ENCODE results near the gene CMIP.

Gene CMIP

DNA sequence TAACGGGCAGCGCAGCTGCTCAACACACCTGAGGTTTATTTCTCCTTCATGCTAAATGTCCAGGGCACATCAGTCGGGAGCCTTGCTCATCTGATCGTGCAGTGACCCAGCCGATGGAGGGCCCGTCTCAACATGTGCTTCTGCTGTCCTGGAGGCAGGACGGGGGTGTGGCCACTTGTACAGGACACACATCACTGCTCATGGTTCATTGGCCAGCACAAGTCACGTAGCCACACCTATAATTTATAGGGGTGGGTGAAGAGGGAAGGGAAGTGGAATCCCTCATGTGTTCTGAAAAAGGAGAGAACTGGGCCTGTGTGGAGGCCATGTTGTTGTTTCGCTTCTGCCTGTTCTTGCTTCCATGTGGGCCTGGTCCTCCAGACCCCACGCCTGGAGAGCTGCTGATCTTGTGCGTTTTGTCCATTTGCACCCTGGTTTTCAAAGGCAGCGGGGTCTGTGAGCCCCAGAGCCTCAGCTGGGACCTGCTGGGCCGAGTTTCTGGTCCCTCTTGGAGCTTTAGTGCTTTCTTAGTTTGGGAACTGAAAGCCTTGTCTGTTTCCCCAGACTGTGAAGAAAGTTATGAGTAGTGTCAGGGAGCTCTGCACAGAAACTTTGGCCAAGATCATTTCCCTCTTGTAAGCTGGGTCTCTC is 60.5 kb downstream of the CMIP start:
- TF ChIP-seq FOXM1 (IDR thresholded peaks at IDR 0.05; ENCODE audit: borderline replicate concordance) (no peak), HDGF (IDR thresholded peaks at IDR 0.05; ENCODE audit: borderline replicate concordance) (no peak), FOXA1 (IDR thresholded peaks at IDR 0.05) (no peak), ELF4 (IDR thresholded peaks at IDR 0.05) (no peak), BHLHE40 (IDR thresholded peaks at IDR 0.05; ENCODE audit: borderline replicate concordance) (no peak)
- CTCF ChIA-PET: no interaction called here
- DNase-seq (ENCODE audit: extremely low spot score): peak; percentile 27
- POLR2A ChIA-PET: no interaction called here

DNA sequence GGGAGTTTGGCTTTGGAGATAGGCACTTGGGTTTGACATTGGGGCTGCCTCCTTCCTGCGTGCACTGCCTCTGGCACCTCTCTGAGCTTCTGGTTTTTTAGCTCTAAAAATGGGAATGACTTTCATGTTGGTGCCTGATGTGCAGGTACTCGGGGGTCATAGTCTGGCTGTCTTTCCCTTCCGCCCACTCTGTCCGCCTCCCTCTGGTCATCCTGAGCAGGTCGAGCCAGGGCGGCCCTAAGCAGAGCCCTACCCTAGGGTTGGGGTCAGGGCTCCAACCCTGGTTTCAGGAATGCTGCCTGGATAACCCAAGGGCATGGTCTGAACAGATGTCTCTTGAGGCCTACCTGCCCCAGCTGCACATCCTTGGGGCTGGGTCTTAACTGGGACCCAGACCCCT is 64.8 kb downstream of the CMIP start:
- TF ChIP-seq TARDBP (IDR thresholded peaks at IDR 0.05) (no peak), ELF4 (IDR thresholded peaks at IDR 0.05) (no peak), FOXA1 (IDR thresholded peaks at IDR 0.05) (no peak)
- CTCF ChIA-PET: no interaction called here
- POLR2A ChIA-PET: no interaction called here
- no peak for DNase-seq (ENCODE audit: extremely low spot score)

DNA sequence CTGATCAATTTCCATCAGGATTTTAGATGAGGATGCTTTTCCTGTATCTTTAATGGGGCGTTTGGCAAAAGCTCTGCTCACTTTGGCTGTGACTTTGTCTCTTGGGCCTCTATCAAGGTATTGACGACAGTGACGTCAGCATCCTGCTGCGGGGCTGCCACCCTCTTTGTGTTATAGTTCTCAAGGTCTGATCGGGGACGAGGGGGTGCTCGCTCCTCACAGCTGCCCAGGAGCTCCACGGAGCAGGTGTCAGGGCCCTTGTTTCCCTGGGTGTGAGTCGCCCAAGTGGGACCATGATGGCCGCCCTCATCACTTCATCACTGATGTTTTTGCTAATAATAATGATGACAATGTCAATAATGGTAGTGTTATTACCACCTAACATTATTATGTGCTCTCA is 65.4 kb downstream of the CMIP start:
- ChIA-PET POLR2A (no interaction called here), CTCF (no interaction called here)
- TF ChIP-seq SP1 (IDR thresholded peaks at IDR 0.05) (no peak), SUZ12 (IDR thresholded peaks at IDR 0.05) (no peak), ELF4 (IDR thresholded peaks at IDR 0.05) (no peak), ARNT (IDR thresholded peaks at IDR 0.05) (no peak), TARDBP (IDR thresholded peaks at IDR 0.05) (no peak), L3MBTL2 (conservative IDR thresholded peaks at IDR 0.05) (no peak), FOXA1 (IDR thresholded peaks at IDR 0.05) (no peak), ZNF384 (IDR thresholded peaks at IDR 0.05) (no peak), CTBP1 (IDR thresholded peaks at IDR 0.05; ENCODE audit: borderline replicate concordance) (no peak), BHLHE40 (IDR thresholded peaks at IDR 0.05; ENCODE audit: borderline replicate concordance) (no peak), NFRKB (IDR thresholded peaks at IDR 0.05) (no peak), FOXM1 (IDR thresholded peaks at IDR 0.05; ENCODE audit: borderline replicate concordance) (no peak), HDGF (IDR thresholded peaks at IDR 0.05; ENCODE audit: borderline replicate concordance) (no peak), LEF1 (IDR thresholded peaks at IDR 0.05; ENCODE audit: borderline replicate concordance) (no peak)
- TF ChIP-seq, protein P1, sequence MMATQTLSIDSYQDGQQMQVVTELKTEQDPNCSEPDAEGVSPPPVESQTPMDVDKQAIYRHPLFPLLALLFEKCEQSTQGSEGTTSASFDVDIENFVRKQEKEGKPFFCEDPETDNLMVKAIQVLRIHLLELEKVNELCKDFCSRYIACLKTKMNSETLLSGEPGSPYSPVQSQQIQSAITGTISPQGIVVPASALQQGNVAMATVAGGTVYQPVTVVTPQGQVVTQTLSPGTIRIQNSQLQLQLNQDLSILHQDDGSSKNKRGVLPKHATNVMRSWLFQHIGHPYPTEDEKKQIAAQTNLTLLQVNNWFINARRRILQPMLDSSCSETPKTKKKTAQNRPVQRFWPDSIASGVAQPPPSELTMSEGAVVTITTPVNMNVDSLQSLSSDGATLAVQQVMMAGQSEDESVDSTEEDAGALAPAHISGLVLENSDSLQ (IDR thresholded peaks at IDR 0.05): no peak
- no peak for DNase-seq (ENCODE audit: extremely low spot score)

DNA sequence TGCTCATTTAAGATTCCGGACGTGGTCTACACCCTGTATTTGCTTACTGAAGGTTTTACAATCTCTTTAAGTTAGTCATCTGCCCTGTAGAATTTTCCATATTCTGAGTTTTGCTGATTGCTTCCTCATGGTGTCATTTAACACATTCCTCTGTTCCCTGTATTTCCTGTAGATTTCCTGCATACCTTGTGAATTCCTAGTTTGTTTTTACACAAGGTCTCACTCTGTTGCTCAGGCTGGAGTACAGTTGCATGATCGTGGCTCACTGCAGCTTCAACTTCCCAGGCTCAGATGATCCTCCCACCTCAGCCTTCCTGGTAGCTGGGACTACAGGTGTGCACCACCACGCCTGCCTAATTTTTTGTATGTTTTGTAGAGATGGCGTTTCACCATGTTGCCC is 66.8 kb downstream of the CMIP start:
- DNase-seq (ENCODE audit: extremely low spot score): no peak
- CTCF ChIA-PET: no interaction called here
- POLR2A ChIA-PET: no interaction called here
- TF ChIP-seq ARNT (IDR thresholded peaks at IDR 0.05) (no peak), FOXM1 (IDR thresholded peaks at IDR 0.05; ENCODE audit: borderline replicate concordance) (no peak), SP1 (IDR thresholded peaks at IDR 0.05) (no peak), L3MBTL2 (conservative IDR thresholded peaks at IDR 0.05) (no peak), TARDBP (IDR thresholded peaks at IDR 0.05) (no peak), CTBP1 (IDR thresholded peaks at IDR 0.05; ENCODE audit: borderline replicate concordance) (no peak), BHLHE40 (IDR thresholded peaks at IDR 0.05; ENCODE audit: borderline replicate concordance) (no peak), SUZ12 (IDR thresholded peaks at IDR 0.05) (no peak), ELF4 (IDR thresholded peaks at IDR 0.05) (no peak), FOXK2 (IDR thresholded peaks at IDR 0.05) (no peak), NFRKB (IDR thresholded peaks at IDR 0.05) (no peak), LEF1 (IDR thresholded peaks at IDR 0.05; ENCODE audit: borderline replicate concordance) (no peak), ZNF384 (IDR thresholded peaks at IDR 0.05) (no peak), HDGF (IDR thresholded peaks at IDR 0.05; ENCODE audit: borderline replicate concordance) (no peak), FOXA1 (IDR thresholded peaks at IDR 0.05) (no peak)
- TF ChIP-seq, protein P1 (IDR thresholded peaks at IDR 0.05): no peak

DNA sequence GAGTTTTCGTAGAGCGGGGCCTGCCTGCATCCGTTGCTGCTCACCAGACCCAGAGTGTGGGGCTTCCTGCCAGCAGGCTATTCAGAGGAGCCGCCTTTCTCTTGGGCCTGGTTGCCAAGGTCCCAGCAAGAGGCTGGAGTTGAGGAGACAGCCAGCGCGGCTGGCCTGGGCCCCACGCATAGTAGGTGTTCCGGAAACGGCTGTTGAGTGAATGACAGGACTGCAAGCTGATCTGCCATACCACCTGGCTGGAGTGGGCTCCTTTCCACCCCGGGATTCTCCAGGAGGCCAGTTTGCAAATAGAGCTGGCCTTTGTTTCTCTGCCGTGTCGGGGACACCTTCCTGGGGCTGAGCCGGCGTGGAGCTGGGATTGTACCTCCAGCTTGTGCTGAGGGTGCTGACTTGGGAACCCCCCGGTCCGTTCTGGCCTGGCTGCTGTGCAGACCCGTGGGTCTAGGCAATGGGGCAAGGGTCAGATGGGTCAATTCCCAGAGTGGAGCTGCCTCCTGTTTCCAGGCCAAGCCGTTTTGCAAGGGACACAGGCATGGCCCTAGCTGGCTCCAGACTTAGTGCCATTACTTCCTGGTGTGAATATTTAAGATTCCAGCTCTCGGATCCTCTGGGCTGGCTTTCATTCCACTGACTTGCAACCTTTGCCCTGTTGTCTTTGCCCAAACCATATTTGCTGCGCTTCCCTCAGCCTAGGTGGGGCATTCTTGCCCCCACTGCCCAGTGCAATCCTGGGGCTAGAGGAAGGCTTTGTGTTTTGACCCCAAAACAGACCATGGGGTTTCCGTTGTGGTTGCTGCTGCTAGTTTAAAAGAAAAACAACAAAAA is 68.8 kb downstream of the CMIP start:
- no peak for DNase-seq (ENCODE audit: extremely low spot score)
- POLR2A ChIA-PET: no interaction called here
- CTCF ChIA-PET: no interaction called here
- no peak for TF ChIP-seq TARDBP (IDR thresholded peaks at IDR 0.05)
- no peak for TF ChIP-seq SP1 (IDR thresholded peaks at IDR 0.05)
- no peak for TF ChIP-seq BHLHE40 (IDR thresholded peaks at IDR 0.05; ENCODE audit: borderline replicate concordance)
- no peak for TF ChIP-seq NFRKB (IDR thresholded peaks at IDR 0.05)
- TF ChIP-seq, protein P1 (IDR thresholded peaks at IDR 0.05): no peak
- no peak for TF ChIP-seq ZNF384 (IDR thresholded peaks at IDR 0.05)
- TF ChIP-seq SUZ12 (IDR thresholded peaks at IDR 0.05): no peak
- no peak for TF ChIP-seq HDGF (IDR thresholded peaks at IDR 0.05; ENCODE audit: borderline replicate concordance)
- TF ChIP-seq FOXM1 (IDR thresholded peaks at IDR 0.05; ENCODE audit: borderline replicate concordance): no peak
- TF ChIP-seq FOXA1 (IDR thresholded peaks at IDR 0.05): no peak
- TF ChIP-seq CTBP1 (IDR thresholded peaks at IDR 0.05; ENCODE audit: borderline replicate concordance): no peak
- TF ChIP-seq L3MBTL2 (conservative IDR thresholded peaks at IDR 0.05): no peak
- no peak for TF ChIP-seq FOXK2 (IDR thresholded peaks at IDR 0.05)
- TF ChIP-seq ELF4 (IDR thresholded peaks at IDR 0.05): no peak
- no peak for TF ChIP-seq ARNT (IDR thresholded peaks at IDR 0.05)
- no peak for TF ChIP-seq LEF1 (IDR thresholded peaks at IDR 0.05; ENCODE audit: borderline replicate concordance)

DNA sequence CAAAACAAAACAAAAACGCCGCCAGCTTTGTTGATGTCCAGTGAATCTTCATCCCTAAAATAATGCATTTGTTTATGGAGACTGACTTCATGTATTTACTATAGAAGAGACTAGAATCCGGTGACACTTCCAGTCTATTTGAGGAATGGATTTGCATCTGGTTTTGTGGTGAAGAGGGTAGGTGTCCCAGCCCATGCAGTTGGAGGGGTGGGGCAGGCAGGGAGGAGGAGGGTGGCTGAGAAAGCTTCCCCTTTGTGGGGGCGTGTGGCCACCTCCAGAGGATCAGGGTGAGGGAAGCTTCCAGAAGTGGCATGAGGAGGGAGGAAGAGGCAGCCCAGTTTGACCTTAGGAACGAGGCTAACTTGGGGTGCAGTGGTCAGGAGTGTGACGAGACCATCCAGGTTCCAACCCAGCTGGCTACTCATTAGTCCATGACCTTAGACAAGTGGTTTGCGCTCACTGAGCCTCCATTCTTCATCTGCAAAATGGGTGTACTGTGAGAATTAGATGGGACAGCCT is 69.5 kb downstream of the CMIP start:
- ChIA-PET CTCF (no interaction called here), POLR2A (no interaction called here)
- TF ChIP-seq ZNF384 (IDR thresholded peaks at IDR 0.05) (no peak), SUZ12 (IDR thresholded peaks at IDR 0.05) (no peak)
- no peak for DNase-seq (ENCODE audit: extremely low spot score)
